Stimulated activated CD8-positive, alpha-beta memory T cell treated with anti-CD3 and anti-CD28 coated beads, Interleukin-15, amount 100 ng/mL, for 4 hours (primary cell): ENCODE measurements around the gene TENT4B.
"Not testable (repeated sequence)": the region's sequence is repeated elsewhere in the genome, so short reads cannot be mapped to it uniquely, and the experiment has no call there.

Source experiments
- DNase-seq, 2 donors: peaks; one replicate each; pipeline ENCODE4 v3.0.0-alpha.2; 2020; ENCODE audit warnings: low read depth in 2 of 2

The TENT4B gene

DNA sequence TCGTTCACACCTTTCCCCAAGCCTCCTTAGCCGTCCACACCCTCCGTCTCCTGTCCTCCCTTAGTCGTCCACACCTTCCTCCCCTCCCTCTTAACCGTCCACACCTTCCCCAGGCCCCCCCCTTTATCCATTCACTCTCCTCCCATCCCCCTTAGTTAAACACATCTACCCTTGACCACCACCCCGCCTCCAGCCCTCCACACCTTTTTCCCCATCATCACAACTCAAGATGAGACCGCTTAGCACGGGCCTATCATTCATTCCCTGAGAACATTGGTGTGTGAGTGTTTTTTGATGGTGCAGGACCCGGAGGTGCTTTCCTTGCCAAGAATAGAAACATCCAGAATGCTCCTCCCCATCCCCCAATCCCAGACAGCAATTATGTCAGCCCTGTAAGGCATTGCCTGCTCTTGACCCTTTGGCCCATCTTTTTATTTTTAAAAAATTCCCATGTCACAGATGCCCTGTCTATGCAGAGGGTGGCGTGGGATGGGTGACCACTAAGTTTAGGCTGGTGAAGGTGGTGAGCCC is 1.4 kb downstream of the TENT4B start:
- DNase-seq = no peak

DNA sequence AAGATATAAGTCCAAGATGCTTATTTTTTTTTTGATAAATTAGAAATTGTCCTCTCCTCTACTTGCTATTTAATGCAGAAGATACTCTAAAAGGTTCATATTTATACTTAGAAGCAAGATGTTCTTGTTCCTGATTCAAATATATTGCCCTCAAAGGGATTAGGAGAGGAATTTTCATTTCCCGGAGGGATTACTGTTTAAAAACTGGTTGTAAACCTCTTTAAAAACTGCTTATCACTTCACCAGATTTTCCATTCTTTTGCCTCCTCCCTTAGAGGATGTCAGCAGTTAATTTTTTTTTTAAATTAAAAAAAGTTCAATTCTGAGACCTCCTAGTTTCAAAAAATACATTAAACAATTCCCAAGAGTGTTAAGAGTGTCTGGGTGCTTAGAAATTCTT is 2.8 kb downstream of the TENT4B start:
- no peak for DNase-seq

DNA sequence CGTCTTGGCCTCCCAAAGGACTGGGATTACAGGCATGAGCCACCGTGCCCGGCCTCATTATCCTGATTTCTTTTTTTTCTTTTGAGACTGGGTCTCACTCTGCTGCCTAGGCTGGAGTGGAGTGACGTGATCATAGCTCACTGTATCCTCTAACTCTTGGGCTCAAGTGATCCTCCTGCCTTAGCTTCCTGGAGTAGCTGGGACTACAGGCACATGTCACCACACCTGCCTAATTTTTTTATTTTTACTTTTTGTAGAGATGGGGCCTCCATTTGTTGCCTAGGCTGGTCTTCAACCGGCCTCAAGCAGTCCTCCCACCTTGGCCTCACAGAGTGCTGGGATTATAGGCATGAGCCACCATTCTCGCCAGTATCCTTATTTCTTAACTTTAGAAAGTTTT is 3.5 kb downstream of the TENT4B start:
- no peak for DNase-seq

- no peak for DNase-seq
Observed at GRCh38 chr16:50160495-50161164, 7.5 kb downstream of the TENT4B start.

GRCh38 chr16:50161950-50162349 is 8.8 kb downstream of the TENT4B start:
- no peak for DNase-seq

DNA sequence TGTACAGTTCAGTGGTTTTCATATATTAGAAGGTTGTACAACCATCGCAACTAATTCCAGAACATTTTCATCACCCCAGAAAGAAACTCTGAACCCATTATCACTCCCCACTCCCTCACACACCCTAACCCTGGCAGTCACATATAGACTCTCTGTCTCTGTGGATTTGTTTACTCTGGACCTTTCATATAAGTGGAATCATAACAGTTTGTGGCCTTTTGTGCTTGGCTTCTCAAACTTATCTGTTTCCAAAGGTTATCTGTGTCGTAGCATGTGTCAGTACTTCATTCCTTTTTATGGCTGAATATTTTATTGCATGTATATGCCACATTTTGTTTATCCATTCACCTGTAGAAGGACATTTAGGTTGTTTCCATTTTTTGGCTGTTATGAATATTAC is 12.4 kb downstream of the TENT4B start:
- no peak for DNase-seq

GRCh38 chr16:50166511-50167500 is 13.7 kb downstream of the TENT4B start:
- DNase-seq = no peak

DNA sequence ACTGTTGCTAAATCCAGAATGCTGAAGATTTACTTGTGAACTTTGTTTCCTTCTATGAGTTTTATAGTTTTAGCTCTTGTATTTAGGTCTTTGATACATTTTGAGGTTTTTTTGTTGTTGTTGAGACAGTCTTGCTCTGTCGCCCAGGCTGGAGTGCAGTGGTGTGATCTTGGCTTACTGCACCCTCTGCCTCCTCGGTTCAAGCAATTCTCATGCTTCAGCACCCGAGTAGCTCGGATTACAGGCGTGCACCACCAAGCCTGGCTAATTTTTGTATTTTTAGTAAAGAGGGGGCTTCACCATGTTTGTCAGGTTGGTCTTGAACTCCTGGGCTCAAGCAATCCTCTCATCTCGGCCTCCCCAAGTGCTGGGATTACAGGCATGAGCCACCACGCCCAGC is 14.4 kb downstream of the TENT4B start:
- DNase-seq = no peak

- no peak for DNase-seq
Observed at GRCh38 chr16:50169555-50170096, 16.5 kb downstream of the TENT4B start.

DNA sequence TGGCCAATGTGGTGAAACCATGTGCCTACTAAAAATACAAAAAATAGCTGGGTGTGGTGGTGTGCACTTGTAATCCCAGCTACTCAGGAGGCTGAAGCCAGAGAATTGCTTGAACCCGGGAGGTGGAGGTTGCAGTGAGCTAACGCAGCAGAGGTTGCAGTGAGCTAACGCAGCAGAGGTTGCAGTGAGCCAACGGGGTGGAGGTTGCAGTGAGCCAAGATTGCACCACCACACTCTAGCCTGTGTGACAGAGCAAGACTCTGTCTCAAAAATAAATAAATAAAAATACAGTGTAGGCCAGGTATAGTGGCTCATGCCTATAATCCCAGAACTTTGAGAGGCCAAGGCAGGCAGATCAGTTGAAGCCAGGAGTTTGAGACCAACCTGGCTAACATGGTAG is 18.7 kb downstream of the TENT4B start:
- DNase-seq = not testable (repeated sequence)

DNA sequence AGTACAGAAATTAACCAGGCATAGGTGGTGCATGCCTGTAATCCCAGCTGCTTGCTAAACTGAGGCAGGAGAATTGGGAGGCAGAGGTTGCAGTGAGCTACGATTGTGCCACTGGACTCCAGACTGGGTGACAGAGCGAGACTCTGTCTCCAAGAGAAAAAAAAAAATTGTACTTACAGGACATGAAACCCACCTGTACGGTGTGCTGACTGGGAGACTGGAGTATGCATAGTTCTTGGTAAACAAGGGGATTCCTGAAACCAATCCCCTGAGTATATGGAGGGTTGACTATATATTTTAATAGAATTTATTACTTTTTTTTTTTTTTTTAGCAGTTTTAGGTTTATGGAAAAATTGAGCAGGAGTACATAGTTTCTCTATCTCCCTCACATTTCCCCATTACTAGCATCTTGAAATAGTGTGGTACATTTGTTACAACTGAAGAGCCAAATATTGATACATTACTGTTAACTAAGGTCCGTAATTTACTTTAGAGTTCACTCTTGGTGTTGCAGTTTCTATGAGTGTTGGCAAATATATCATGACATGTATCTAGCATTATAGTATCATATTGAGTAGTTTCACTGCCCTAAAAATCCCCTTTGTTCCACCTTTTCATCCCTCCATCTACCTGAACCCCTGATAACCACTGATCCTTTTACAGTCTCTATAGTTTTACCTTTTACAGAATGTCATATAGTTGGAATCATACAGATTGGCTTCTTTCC is 19.3 kb downstream of the TENT4B start:
- no peak for DNase-seq

- no peak for DNase-seq
Observed at GRCh38 chr16:50173316-50173715, 20.2 kb downstream of the TENT4B start.

GRCh38 chr16:50178491-50178941 is 25.4 kb downstream of the TENT4B start:
- no peak for DNase-seq

- DNase-seq = no peak
Observed at GRCh38 chr16:50182441-50182840, 29.3 kb downstream of the TENT4B start.

DNA sequence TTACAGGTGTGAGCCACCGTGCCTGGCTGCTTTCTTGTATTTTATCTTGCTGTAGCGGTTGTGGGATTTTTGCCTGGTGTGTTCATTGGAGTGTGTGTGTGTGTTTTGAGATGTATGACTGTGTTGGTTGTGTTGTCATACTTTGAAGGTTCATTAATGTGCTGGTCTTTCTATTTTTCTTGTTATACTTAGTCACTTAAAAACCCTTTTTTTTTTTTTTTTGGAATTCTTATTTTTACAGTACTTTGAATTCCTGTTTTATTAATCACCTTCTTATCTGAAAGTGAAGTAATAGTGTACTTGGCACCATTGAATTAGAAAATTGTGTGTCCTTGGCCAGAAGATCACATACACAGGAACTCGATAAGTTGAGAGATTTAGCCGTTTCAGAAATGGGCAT is 30.2 kb downstream of the TENT4B start:
- DNase-seq = no peak

DNA sequence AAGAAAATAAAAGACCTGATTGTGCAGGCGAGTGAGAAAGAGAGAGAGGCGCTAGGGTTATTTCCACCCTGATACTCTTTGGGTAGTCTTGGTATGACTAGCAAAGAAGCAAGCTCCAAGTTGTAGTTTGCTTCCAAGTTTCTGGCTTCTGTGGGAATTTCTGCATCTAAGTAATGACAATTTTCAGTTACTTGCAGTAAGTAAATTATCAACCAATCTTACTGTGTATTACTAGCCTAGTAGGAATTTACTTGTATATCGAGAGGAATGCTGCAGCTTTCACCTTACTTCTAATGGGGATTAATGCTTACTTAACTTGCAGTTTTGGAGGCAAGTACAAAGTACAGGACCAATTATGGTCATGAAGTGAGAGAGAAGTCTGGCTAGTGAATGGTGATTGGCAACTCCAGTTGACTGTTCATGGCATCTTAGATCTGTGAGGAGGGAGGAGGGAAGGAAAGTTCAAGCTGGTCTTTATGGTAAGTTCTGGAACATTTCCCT is 31.9 kb downstream of the TENT4B start:
- no peak for DNase-seq

DNA sequence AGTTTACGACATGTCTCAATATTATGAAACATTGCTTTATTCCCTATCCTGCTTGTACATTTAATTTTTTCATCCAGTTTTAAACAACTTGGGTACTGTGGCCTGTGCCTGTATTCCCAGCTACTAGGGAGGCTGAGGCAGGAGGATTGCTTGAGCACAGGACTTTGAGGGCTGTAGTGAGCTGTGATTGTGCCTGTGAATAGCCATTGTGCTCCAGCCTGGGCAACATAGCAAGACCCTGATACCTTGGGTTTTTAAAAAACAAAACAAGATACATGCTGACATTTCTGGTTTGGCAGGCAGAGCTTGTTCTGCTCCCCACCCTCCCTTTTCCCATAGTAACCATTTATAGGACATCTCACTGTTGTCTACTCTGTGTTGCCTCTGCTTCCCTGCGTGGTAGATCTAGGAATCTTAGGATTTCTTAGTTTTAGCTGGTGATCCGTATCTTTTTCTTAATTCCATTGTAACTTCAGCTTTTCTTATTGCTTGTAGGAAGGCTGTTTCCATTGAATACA is 35.6 kb downstream of the TENT4B start:
- no peak for DNase-seq

DNA sequence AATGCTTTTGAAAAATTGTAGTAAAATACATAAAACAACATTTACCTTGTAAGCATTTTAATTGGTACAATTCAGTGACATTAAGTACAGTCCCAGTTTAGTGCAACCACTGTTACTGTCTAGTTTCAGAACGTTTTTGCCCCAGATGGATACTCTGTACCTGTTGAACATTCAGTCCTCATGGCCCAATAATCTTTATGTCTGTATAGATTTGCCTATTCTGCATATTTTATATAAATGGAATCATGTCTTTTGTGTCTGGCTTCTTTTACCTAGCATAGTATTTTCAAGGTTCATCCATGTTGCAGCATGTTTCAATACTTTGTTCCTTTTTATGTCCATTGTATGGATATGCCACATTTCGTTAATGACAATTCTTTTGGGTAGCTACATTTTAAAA is 37.2 kb downstream of the TENT4B start:
- no peak for DNase-seq

GRCh38 chr16:50192386-50193050 is 39.4 kb downstream of the TENT4B start:
- DNase-seq = no peak

DNA sequence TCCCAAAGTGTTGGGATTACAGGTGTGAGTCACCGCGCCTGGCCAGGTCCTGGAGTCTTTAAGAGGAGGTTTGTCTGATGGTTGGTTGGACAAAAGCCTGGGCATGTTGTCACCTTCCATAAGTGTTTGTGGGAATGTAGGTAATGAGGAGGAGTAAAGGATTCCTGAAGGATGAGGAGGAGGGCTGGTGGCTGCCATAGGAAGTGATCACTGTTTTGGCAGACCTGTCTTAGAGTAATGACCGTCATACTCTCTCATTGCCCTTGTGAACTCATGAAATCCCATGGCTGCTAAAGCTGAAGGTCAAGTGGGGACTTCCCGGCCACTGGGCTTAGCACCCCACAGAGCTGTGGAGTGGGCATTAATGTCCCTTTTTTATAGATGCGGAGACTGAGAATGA is 40.5 kb downstream of the TENT4B start:
- DNase-seq = no peak

GRCh38 chr16:50195276-50195675 is 42.2 kb downstream of the TENT4B start:
- DNase-seq = no peak
